HG03103 (cell line): ENCODE measurements around the gene BUB1B.

Experiments used
- ATAC-seq: cut with Tn5 transposase; IDR thresholded peaks from one replicate; pipeline ENCODE4 v1.9.1; 2021; ENCODE audit warnings: low read depth; ENCODE audit not compliant: unreplicated experiment

Gene BUB1B

GRCh38 chr15:40252141-40252437 lies 91.2 kb downstream of the BUB1B start:
- no peak for ATAC-seq

GRCh38 chr15:40252438-40253166 lies 91.7 kb downstream of the BUB1B start:
- no peak for ATAC-seq

- no peak for ATAC-seq
Observed at GRCh38 chr15:40253167-40253790, 92.4 kb downstream of the BUB1B start.

DNA sequence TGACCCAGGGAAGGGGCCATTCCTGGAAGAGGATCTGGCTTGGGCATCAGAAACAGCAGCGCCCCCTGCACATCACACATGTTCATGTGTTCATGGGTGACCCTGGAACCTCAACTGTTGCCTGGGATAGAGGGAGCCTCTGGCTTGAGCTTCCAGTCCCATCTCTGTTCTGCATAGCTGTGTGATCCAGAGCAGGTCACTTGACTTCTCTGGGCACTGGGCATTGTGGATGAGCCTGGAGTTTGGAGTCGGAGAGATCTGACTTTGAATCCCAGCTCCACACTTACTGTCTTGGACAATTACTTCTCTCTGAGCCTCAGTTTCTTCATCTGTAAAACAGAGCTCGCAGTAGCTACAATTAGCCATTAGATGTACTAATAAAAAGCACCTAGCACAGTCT lies 93.6 kb downstream of the BUB1B start:
- no peak for ATAC-seq

GRCh38 chr15:40255033-40255432 lies 94.2 kb downstream of the BUB1B start:
- no peak for ATAC-seq

DNA sequence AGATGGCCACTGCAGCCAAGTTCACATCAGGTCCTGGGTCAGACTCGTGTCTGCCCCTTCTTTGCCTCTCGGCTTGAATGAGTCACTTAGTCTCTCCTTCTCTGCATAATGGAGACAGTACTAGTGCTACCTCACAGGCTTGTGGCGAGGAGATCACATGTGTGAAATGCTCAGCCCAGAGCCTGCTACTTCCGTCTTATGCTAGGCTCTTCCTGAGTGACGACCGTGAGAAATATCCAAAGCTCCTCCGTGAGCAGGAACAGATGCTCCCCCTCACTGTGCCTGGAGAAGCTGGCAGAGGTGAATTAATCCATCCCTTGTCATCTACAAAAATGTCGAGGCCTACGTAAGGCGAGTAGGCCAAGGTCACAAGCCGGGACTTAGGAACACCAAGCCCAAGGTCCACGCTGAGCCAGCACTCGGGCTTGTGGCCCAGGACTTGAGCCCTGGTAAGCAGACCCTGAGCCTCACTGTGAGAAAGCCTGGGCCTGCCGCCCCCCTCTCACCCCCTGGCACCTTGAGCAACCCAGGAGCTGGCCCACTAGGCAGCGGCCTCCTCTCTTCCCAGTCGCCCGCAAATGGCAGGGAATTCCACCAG lies 95.9 kb downstream of the BUB1B start:
- ATAC-seq = no peak

DNA sequence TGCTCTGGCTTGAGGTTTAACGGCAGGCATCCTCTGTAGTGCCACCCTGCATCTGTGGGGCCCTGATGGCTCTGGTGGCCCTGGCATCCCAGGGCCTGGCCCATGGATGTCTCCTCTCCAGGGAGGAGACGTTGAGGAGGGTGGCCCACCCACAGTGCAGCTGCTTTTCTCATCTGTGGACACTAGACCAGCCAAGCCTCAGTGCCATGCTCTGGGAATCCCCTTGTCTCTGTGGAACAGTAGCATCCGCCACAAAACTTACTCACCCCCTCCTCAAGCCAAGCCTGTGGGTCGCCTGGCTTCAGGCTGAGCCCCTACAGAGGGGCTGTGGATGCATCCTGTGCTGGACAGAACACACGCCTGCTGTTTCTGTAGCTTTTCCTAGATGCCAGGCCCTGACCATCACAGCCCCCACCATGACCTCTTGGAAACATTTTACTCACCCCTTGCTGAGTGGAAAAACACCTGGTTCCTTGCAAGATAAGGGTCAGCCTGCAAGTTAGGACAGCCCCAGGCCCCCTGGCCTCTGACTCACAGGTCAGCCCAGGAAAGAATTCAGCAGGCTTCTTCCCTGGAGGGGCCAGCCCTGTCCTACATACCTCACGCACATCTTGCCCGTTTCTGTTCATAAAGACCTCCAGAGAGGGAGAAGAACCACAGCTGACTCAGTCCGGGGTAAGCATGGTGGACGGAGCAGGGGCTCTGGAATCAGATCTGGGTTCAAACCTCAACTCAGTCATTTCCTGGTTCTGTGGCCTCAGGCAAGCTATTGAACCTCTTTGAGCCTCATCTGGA lies 97.0 kb downstream of the BUB1B start:
- ATAC-seq = no peak

DNA sequence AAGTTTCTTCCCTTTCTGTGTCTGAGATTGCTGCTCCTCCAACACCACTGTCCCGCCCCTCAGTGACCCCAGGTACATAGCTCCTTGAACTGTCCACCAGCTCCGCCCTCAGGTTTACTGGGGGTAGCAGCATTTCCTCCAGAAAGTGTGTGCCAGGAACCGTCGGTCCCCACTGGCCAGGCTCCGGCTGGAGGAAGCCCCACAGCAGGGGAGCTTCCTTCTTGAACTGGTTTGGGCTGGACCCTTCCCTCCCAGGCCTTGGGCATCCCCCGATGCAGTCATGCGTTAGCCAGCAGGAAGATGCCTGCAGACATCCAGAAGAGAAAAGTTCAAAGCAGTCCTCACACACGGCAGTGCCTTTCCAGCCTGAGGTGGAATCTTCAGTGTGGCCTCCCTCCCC lies 97.7 kb downstream of the BUB1B start:
- no peak for ATAC-seq

DNA sequence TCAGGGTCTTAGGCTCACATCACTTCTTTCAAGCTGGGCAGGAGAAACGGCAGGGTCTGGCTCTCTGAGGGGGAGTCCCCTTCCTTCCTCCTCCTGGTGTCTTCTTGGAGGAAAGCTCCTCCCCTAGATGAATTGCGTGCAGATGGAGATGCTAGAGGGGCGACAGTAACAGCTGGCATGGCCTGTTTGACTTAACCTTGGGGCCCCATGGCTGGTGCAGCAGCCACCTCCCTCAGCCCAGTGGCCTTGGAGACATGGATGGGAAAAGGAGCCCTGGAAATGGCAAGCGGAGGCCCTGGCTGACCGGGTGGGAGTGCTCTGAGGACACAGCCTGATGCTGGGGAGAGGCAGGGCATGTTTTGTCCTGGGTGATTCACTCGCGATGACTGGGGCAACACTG lies 98.2 kb downstream of the BUB1B start:
- ATAC-seq = no peak

DNA sequence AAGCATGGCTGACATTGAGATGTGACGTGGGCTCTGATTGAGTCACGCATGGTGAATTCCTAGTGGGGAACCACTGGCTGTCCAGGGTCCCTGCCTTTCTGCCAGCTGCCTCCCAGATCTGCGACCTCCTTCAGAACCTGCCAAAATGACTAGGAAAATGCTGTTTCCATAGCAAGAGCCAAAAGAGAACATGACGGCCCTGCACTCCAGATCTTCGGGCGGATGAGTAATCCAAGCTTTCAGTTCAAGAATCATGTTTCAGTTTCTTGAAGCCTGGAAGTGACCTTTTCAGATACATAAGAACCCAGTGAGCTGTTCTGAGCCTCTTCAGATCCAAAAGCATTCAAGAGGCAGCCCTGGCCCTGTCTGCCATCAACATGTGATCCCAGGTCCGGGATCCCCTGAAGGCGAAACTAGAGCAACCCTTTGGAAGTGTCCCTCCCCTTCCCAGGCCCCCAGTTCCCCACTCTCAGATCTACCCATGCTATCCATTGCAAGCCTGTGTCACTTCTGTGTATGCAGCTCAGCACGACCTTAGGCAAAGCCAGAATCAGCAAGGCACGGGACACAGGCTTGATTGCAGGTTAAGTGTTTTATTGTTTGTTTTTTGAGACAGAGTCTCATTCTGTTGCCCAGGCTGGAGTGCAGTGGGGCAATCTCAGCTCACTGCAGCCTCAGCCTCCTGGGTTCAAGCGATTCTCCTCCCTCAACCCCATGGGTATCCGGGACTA lies 102.3 kb downstream of the BUB1B start:
- no peak for ATAC-seq

DNA sequence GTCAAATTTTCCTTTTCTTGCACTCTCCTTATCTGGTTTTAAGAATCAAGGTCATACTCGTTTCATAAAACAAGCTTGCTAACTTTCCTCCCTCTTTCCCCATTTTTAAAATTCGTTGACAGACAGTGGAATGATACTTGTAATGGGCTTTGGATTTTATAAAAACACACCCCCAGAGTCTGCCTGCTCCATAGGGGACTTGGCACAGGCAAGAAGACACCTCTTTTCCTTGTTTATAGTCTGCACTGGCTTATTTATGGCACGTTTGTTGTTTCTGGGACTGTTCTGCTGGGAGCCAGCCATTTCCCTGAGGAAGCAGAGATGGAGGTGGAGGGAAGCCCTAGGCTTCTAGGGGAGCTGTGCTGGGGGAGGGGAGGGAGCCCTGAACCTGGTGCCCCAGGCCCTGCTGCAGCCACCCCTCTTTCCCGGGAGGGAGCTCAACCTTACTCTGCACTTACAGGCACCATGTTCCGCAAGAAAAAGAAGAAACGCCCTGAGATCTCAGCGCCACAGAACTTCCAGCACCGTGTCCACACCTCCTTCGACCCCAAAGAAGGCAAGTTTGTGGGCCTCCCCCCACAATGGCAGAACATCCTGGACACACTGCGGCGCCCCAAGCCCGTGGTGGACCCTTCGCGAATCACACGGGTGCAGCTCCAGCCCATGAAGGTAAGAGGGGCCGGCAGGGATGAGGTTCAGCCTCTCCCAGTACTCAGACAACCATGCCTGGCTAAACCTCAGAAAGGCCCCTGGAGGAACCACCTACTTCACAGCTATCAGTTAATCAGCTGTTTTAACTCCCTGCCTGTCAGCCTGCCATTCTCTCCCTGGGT lies 103.7 kb downstream of the BUB1B start:
- ATAC-seq = no peak

- no peak for ATAC-seq
Observed at GRCh38 chr15:40265355-40265754, 104.5 kb downstream of the BUB1B start.

GRCh38 chr15:40265875-40266274 lies 105.0 kb downstream of the BUB1B start:
- no peak for ATAC-seq

GRCh38 chr15:40266828-40267304 lies 106.0 kb downstream of the BUB1B start:
- no peak for ATAC-seq

DNA sequence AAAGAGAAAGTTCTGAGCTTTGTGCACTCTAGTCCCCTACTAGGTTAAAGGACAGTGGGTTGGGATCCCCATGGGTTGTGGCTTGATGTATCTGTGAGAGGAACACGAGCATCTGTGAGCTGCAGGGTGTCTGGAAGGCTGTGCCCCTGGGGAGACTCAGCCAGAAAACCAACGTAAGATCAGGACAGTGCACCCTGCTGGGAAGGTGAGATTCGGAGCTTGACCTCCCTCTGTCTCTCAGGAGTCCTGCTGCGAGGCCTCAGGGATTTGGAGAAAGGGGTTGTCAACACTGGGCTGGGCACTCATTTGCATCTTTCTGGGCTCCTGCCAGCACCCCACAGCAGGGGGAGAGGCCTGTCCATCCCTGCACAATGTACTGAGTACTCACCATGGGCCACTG lies 106.8 kb downstream of the BUB1B start:
- no peak for ATAC-seq

- ATAC-seq = no peak
Observed at GRCh38 chr15:40269604-40270003, 108.7 kb downstream of the BUB1B start.

DNA sequence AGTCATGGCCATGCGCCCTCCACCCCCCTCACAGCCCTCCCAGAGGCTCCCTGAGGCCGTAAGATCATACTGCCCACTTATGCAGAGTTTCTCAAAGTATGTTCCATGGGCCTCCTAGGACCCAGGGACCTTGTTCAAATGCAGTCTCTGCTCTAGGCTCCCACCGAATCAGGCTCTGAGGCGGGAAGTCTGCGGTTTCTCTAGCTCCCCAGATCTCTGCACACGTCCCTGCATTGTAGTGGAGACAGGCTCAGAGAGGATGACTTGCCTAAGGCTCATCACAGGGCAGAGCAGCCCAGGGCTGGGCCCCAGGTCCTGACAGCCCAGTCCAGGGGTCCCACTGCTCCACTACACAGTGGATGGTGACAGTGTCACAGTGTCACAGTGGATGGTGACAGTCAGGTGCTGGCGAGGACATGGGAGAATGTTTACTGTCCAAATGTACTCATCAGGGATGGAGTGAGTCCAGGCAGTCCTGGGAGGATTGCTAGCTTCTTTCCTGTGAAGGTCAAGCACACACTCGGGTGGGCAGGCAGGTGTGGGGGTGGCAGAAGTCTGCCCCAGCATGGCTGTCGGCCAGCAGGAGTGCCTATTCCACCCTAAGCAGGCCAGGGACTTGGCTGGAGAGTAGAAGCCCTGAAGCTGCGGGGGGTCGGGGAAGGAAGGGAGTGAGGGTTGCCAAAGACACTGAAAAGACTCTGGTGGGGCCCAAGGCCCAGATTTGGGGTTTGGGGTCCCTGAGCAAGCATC lies 109.6 kb downstream of the BUB1B start:
- no peak for ATAC-seq
